CD4-positive, alpha-beta memory T cell (primary cell): Measurements from ENCODE around the gene TMSB4X. TPM values are rescaled to one million over a fixed set of nuclear protein-coding genes. Genes with fewer than 3 reads are reported as not detected.

Experiments used
- CTCF ChIA-PET: fragments of 350-600 bp; sonication (Branson Sonifier 250); formaldehyde crosslinking; loops from one replicate; lab custom pipeline; 2021; ENCODE audit warnings: inconsistent platforms; ENCODE audit not compliant: partially characterized antibody; lab: Charles Lee
- POLR2A ChIA-PET: fragments of 350-600 bp; sonication (Branson Sonifier 250); formaldehyde crosslinking; loops from one replicate; lab custom pipeline; 2021; ENCODE audit not compliant: partially characterized antibody; lab: Charles Lee
- DNase-seq, 5 donors: peaks; one replicate each; pipeline versions ENCODE4 v3.0.0 to v3.0.0-alpha.2; 2020 to 2022; ENCODE audit warnings: mixed read lengths in 1 of 5
- H3K27ac ChIP-seq: one replicate; pipeline ENCODE4 v1.7.0; 2013; ENCODE audit warnings: low read depth, low read length
- H3K27me3 ChIP-seq: 2 replicates; pipeline ENCODE4 v1.7.0; 2013; ENCODE audit warnings: mild to moderate bottlenecking, low read length, moderate library complexity; ENCODE audit not compliant: insufficient read depth
- H3K36me3 ChIP-seq: 2 replicates; pipeline ENCODE4 v1.7.0; 2013; ENCODE audit warnings: mild to moderate bottlenecking, low read length, moderate library complexity; ENCODE audit not compliant: insufficient read depth
- H3K4me1 ChIP-seq: 2 replicates; pipeline ENCODE4 v1.7.0; 2013; ENCODE audit warnings: mild to moderate bottlenecking, low read length, moderate library complexity; ENCODE audit not compliant: insufficient read depth
- H3K4me3 ChIP-seq, 2 donors: one replicate each; pipeline ENCODE4 v1.7.0; 2013; ENCODE audit warnings: low read length in 2 of 2, mild to moderate bottlenecking in 1 of 2
- H3K9me3 ChIP-seq, 2 donors: one replicate each; pipeline ENCODE4 v1.7.0; 2013; ENCODE audit warnings: low read length in 2 of 2, control low read depth in 1 of 2; ENCODE audit not compliant: control insufficient read depth in 1 of 2
- H3K27ac Mint-ChIP-seq, 7 donors: one replicate each; pipeline ENCODE4 v1.8.0; 2020 to 2021; ENCODE audit warnings: mixed read lengths in 7 of 7, mild to moderate bottlenecking in 6 of 7, inconsistent platforms in 3 of 7, moderate library complexity in 3 of 7
- H3K27me3 Mint-ChIP-seq, 2 donors: one replicate each; pipeline ENCODE4 v1.8.0; 2020 to 2021; ENCODE audit warnings: mixed read lengths in 2 of 2
- H3K36me3 Mint-ChIP-seq, 2 donors: one replicate each; pipeline ENCODE4 v1.8.0; 2020 to 2021; ENCODE audit warnings: mixed read lengths in 2 of 2, inconsistent platforms in 1 of 2, mild to moderate bottlenecking in 1 of 2
- H3K4me1 Mint-ChIP-seq, 4 donors: one replicate each; pipeline ENCODE4 v1.8.0; 2020 to 2021; ENCODE audit warnings: mixed read lengths in 4 of 4, mild to moderate bottlenecking in 1 of 4
- H3K4me3 Mint-ChIP-seq, 8 donors: one replicate each; pipeline ENCODE4 v1.8.0; 2020 to 2021; ENCODE audit warnings: mixed read lengths in 8 of 8, mild to moderate bottlenecking in 7 of 8, moderate library complexity in 6 of 8, inconsistent platforms in 3 of 8
- H3K9me3 Mint-ChIP-seq, 8 donors: one replicate each; pipeline ENCODE4 v1.8.0; 2020 to 2021; ENCODE audit warnings: mixed read lengths in 8 of 8, mild to moderate bottlenecking in 5 of 8, inconsistent platforms in 3 of 8, moderate library complexity in 1 of 8
- intact Hi-C: fragments of 100-400 bp; cut with micrococcal nuclease; formaldehyde crosslinking; loops from one replicate; pipeline ENCODE4 v1.15.1; 2023
- polyA plus RNA-seq, 2 donors: library from polyadenylated mRNA; unstranded; fragments of 300-500 nt; fragmentation: Illumina TruSeq; gene quantifications; one replicate each; pipeline ENCODE4 v1.2.3, GENCODE V29; 2021
- total RNA-seq, 2 experiments: library from RNA; stranded (reverse); gene quantifications; one replicate each; pipeline ENCODE4 v1.2.3, GENCODE V29; 2021

TMSB4X gene
- total and polyA plus RNA-seq, 4 experiments from 2014 or later = 4,851 to 36,115 (median 16,529) TPM

GRCh38 chrX:12953420-12953819, 21.5 kb upstream of the TMSB4X start:
- Histone ChIP-seq H3K27ac (peak overlapping the region; percentile 88), H3K9me3 (no peaks in the 10 kb centered on the region), H3K27me3 (no peaks in the 10 kb centered on the region), H3K4me3 (peak overlapping the region; percentile 17 to 31), H3K4me1 (peaks cover 94% of the 10 kb centered on the region), H3K36me3 (no peaks in the 10 kb centered on the region)
- Mint-ChIP-seq H3K36me3 (peaks cover 0 to 6% of the 10 kb centered on the region in 2 donors), H3K9me3 (no peaks in the 10 kb centered on the region), H3K4me1 (peaks cover 47 to 94% (median 79%) of the 10 kb centered on the region in 4 donors), H3K27ac (peak overlapping the region; percentile 94 to 99 (median 97)), H3K27me3 (no peaks in the 10 kb centered on the region), H3K4me3 (peak overlapping the region; percentile 78 to 86 (median 84))
- ChIA-PET CTCF (interaction anchor here (0.8 to 8.8 kb wide), 7 partner anchors 17 to 534 kb away, joined by 3 to 108 read pairs (median 6); partner anchors contain the start of gene TMSB4X), POLR2A (interaction anchor here (0.7 to 17.9 kb wide), 9 partner anchors 19 to 534 kb away, joined by 3 to 1441 read pairs (median 4); partner anchors contain the start of gene TMSB4X)
- intact Hi-C loops = loop anchor here (5.0 kb wide), 2 partner anchors 784 to 1196 kb away; partner anchors contain the start of gene MSL3
- DNase-seq = no peak

- POLR2A ChIA-PET = interaction anchor here (1.0 to 17.9 kb wide), 9 partner anchors 18 to 780 kb away, joined by 3 to 1441 read pairs (median 11); partner anchors contain the start of genes OFD1, TMSB4X and TRAPPC2
- Mint-ChIP-seq H3K27ac (peak overlapping the region; percentile 94 to 99 (median 97)), H3K9me3 (no peaks in the 10 kb centered on the region), H3K4me3 (peak overlapping the region in 7 of 8 donors; percentile 74 to 86 (median 82)), H3K4me1 (peaks cover 42 to 90% (median 74%) of the 10 kb centered on the region in 4 donors), H3K36me3 (peaks cover 0 to 6% of the 10 kb centered on the region in 2 donors), H3K27me3 (no peaks in the 10 kb centered on the region)
- intact Hi-C loops = loop anchor here (5.0 kb wide), 2 partner anchors 783 to 1197 kb away; partner anchors contain the start of gene MSL3
- Histone ChIP-seq H3K9me3 (no peaks in the 10 kb centered on the region), H3K4me3 (peak overlapping the region in 1 of 2 donors; percentile 35), H3K27me3 (no peaks in the 10 kb centered on the region), H3K36me3 (no peaks in the 10 kb centered on the region), H3K4me1 (peaks cover 92% of the 10 kb centered on the region), H3K27ac (peak overlapping the region; percentile 88)
- DNase-seq = no peak
- CTCF ChIA-PET = interaction anchor here (1.0 to 8.8 kb wide), 4 partner anchors 8 to 138 kb away, joined by 3 to 108 read pairs (median 5); partner anchors contain the start of gene TMSB4X
Observed at GRCh38 chrX:12954376-12954775, 20.5 kb upstream of the TMSB4X start.

- H3K36me3 Mint-ChIP-seq = peaks cover 0 to 6% of the 10 kb centered on the region in 2 donors
- H3K27me3 ChIP-seq = no peaks in the 10 kb centered on the region
- POLR2A ChIA-PET = interaction anchor here (1.0 to 17.9 kb wide), 13 partner anchors 8 to 780 kb away, joined by 3 to 1441 read pairs (median 6); partner anchors contain the start of genes OFD1, TMSB4X and TRAPPC2
Observed at GRCh38 chrX:12954981-12955380, 19.9 kb upstream of the TMSB4X start.

GRCh38 chrX:12955882-12956703, 18.8 kb upstream of the TMSB4X start:
- Histone ChIP-seq H3K4me1 (peaks cover 96% of the 10 kb centered on the region), H3K27me3 (no peaks in the 10 kb centered on the region), H3K9me3 (no peaks in the 10 kb centered on the region), H3K4me3 (peak overlapping the region; percentile 23 to 51), H3K36me3 (no peaks in the 10 kb centered on the region), H3K27ac (peak overlapping the region; percentile 88)
- no peaks in the 10 kb centered on the region for H3K27me3 Mint-ChIP-seq
- H3K27ac Mint-ChIP-seq = peak overlapping the region; percentile 94 to 99 (median 97)
- peak; percentile 52 to 84 (median 65) for DNase-seq
- ChIA-PET POLR2A (interaction anchor here (0.6 to 17.9 kb wide), 19 partner anchors 9 to 779 kb away, joined by 3 to 1441 read pairs (median 5); partner anchors contain the start of genes OFD1, TMSB4X and TRAPPC2), CTCF (interaction anchor here (0.9 to 8.8 kb wide), 7 partner anchors 9 to 532 kb away, joined by 3 to 108 read pairs (median 3); partner anchors contain the start of gene TMSB4X)
- peaks cover 42 to 90% (median 73%) of the 10 kb centered on the region in 4 donors for H3K4me1 Mint-ChIP-seq
- no peaks in the 10 kb centered on the region for H3K9me3 Mint-ChIP-seq
- H3K36me3 Mint-ChIP-seq = no peaks in the 10 kb centered on the region
- intact Hi-C loops = no loop called here
- peak overlapping the region; percentile 80 to 92 (median 86) for H3K4me3 Mint-ChIP-seq

More at GRCh38 chrX:12954981-12955380, 19.9 kb upstream of the TMSB4X start:
- peak overlapping the region; percentile 94 to 99 (median 97) for H3K27ac Mint-ChIP-seq
- H3K27me3 Mint-ChIP-seq = no peaks in the 10 kb centered on the region
- peaks cover 41 to 90% (median 74%) of the 10 kb centered on the region in 4 donors for H3K4me1 Mint-ChIP-seq
- Histone ChIP-seq H3K9me3 (no peaks in the 10 kb centered on the region), H3K4me1 (peaks cover 93% of the 10 kb centered on the region), H3K4me3 (peak overlapping the region in 1 of 2 donors; percentile 35), H3K36me3 (no peaks in the 10 kb centered on the region), H3K27ac (peak overlapping the region; percentile 88)
- no peak for DNase-seq
- peak overlapping the region; percentile 26 to 86 (median 80) for H3K4me3 Mint-ChIP-seq
- intact Hi-C loops = loop anchor here (5.0 kb wide), 2 partner anchors 782 to 1198 kb away; partner anchors contain the start of gene MSL3
- CTCF ChIA-PET = interaction anchor here (1.0 to 8.8 kb wide), 6 partner anchors 8 to 138 kb away, joined by 3 to 108 read pairs (median 4); partner anchors contain the start of gene TMSB4X
- H3K9me3 Mint-ChIP-seq = no peaks in the 10 kb centered on the region

- H3K27me3 ChIP-seq = no peaks in the 10 kb centered on the region
- peaks cover 47 to 90% (median 74%) of the 10 kb centered on the region in 4 donors for H3K4me1 Mint-ChIP-seq
- no peaks in the 10 kb centered on the region for H3K27me3 Mint-ChIP-seq
- peak overlapping the region; percentile 81 to 92 (median 86) for H3K4me3 Mint-ChIP-seq
- no peaks in the 10 kb centered on the region for H3K36me3 Mint-ChIP-seq
- H3K9me3 Mint-ChIP-seq = no peaks in the 10 kb centered on the region
- H3K9me3 ChIP-seq = no peaks in the 10 kb centered on the region
- peak overlapping the region; percentile 94 to 99 (median 97) for H3K27ac Mint-ChIP-seq
- POLR2A ChIA-PET = interaction anchor here (0.7 to 17.9 kb wide), 20 partner anchors 8 to 778 kb away, joined by 3 to 1441 read pairs (median 6); partner anchors contain the start of genes OFD1, TMSB4X and TRAPPC2
- intact Hi-C loops = loop anchor here (1.0 kb wide), 1 partner anchor 10 kb away; no protein-coding TSS in a partner anchor
- CTCF ChIA-PET = interaction anchor here (0.9 to 8.8 kb wide), 5 partner anchors 10 to 532 kb away, joined by 3 to 108 read pairs (median 3); partner anchors contain the start of gene TMSB4X
- H3K27ac ChIP-seq = peak overlapping the region; percentile 88
- no peaks in the 10 kb centered on the region for H3K36me3 ChIP-seq
- H3K4me1 ChIP-seq = peaks cover 96% of the 10 kb centered on the region
- peak overlapping the region in 1 of 2 donors; percentile 51 for H3K4me3 ChIP-seq
- DNase-seq = peak; percentile 79 to 87 (median 84)
Observed at GRCh38 chrX:12956704-12957534, 18.0 kb upstream of the TMSB4X start.

GRCh38 chrX:12958059-12958458, 16.9 kb upstream of the TMSB4X start:
- Histone ChIP-seq H3K27ac (peak overlapping the region; percentile 59), H3K4me3 (peak overlapping the region in 1 of 2 donors; percentile 38), H3K9me3 (no peaks in the 10 kb centered on the region), H3K27me3 (no peaks in the 10 kb centered on the region), H3K36me3 (no peaks in the 10 kb centered on the region), H3K4me1 (peaks cover 89% of the 10 kb centered on the region)
- Mint-ChIP-seq H3K27ac (peak overlapping the region; percentile 89 to 99 (median 97)), H3K9me3 (no peaks in the 10 kb centered on the region), H3K4me1 (peaks cover 42 to 87% (median 73%) of the 10 kb centered on the region in 4 donors), H3K4me3 (peak overlapping the region; percentile 72 to 82 (median 78)), H3K27me3 (no peaks in the 10 kb centered on the region), H3K36me3 (no peaks in the 10 kb centered on the region)
- DNase-seq = no peak
- POLR2A ChIA-PET = interaction anchor here (1.1 to 17.9 kb wide), 13 partner anchors 9 to 777 kb away, joined by 3 to 1441 read pairs (median 9); partner anchors contain the start of genes OFD1, TMSB4X and TRAPPC2
- intact Hi-C loops = no loop called here
- CTCF ChIA-PET = interaction anchor here (0.9 to 8.8 kb wide), 3 partner anchors 11 to 134 kb away, joined by 3 to 108 read pairs (median 3); partner anchors contain the start of gene TMSB4X
